Naive B cell (primary cell): Measurements from ENCODE around the gene PIKFYVE. TPM values are rescaled to one million over a fixed set of nuclear protein-coding genes. Genes with fewer than 3 reads are reported as not detected.
A peak's percentile ranks its signal among the peaks of the same experiment; 100 is the strongest.
"Not testable (repeated sequence)": the region's sequence is repeated elsewhere in the genome, so short reads cannot be mapped to it uniquely, and the experiment has no call there.

ENCODE experiments used
- ATAC-seq, 2 donors: fragments of 150-1000 bp; cut with Tn5 transposase; 2 replicates each; pipeline ENCODE4 v1.10.0; 2021; ENCODE audit warnings: low read depth in 2 of 2, mild to moderate bottlenecking in 2 of 2, moderate library complexity in 2 of 2
- DNase-seq: peaks from one replicate; pipeline ENCODE4 v3.0.0; 2022
- H3K27ac Mint-ChIP-seq, 6 donors: one replicate each; pipeline ENCODE4 v1.8.0; 2020 to 2022; ENCODE audit warnings: mild to moderate bottlenecking in 6 of 6, mixed read lengths in 6 of 6, moderate library complexity in 5 of 6, inconsistent platforms in 2 of 6
- H3K27me3 Mint-ChIP-seq, 3 donors: one replicate each; pipeline ENCODE4 v1.8.0; 2021 to 2022; ENCODE audit warnings: mixed read lengths in 3 of 3, mild to moderate bottlenecking in 1 of 3
- H3K36me3 Mint-ChIP-seq, 2 donors: one replicate each; pipeline ENCODE4 v1.8.0; 2020 to 2022; ENCODE audit warnings: mixed read lengths in 2 of 2, inconsistent platforms in 1 of 2, mild to moderate bottlenecking in 1 of 2
- H3K4me1 Mint-ChIP-seq, 3 donors: one replicate each; pipeline ENCODE4 v1.8.0; 2020 to 2022; ENCODE audit warnings: mixed read lengths in 3 of 3, inconsistent platforms in 1 of 3, mild to moderate bottlenecking in 1 of 3, moderate library complexity in 1 of 3
- H3K4me3 Mint-ChIP-seq, 8 donors: one replicate each; pipeline ENCODE4 v1.8.0; 2020 to 2022; ENCODE audit warnings: mild to moderate bottlenecking in 8 of 8, mixed read lengths in 8 of 8, moderate library complexity in 8 of 8, inconsistent platforms in 2 of 8
- H3K9me3 Mint-ChIP-seq, 7 donors: one replicate each; pipeline ENCODE4 v1.8.0; 2020 to 2022; ENCODE audit warnings: mixed read lengths in 7 of 7, mild to moderate bottlenecking in 5 of 7, inconsistent platforms in 2 of 7, moderate library complexity in 1 of 7
- polyA plus RNA-seq, 6 donors: library from polyadenylated mRNA; unstranded; fragments of 300-500 nt; fragmentation: Illumina TruSeq; gene quantifications; one replicate each; pipeline ENCODE4 v1.2.3, GENCODE V29; 2021; ENCODE audit warnings: low read depth in 6 of 6

The PIKFYVE gene
- polyA plus RNA-seq, 6 donors from 2014 or later, result 3.6 to 16.8 (median 13.9) TPM

GRCh38 chr2:208249296-208249695, 16.8 kb upstream of the PIKFYVE start:
- Mint-ChIP-seq H3K27me3 (no peaks in the 10 kb centered on the region), H3K36me3 (peaks cover 5 to 30% of the 10 kb centered on the region in 2 donors), H3K4me1 (peaks cover 20 to 54% (median 46%) of the 10 kb centered on the region in 3 donors), H3K27ac (peak overlapping the region in 1 of 6 donors; percentile 75), H3K4me3 (no peak overlapping the region), H3K9me3 (no peaks in the 10 kb centered on the region)
- ATAC-seq (no peak), DNase-seq (no peak)

- peaks cover 8 to 26% of the 10 kb centered on the region in 2 donors for H3K36me3 Mint-ChIP-seq
- no peaks in the 10 kb centered on the region for H3K27me3 Mint-ChIP-seq
- peak overlapping the region in 7 of 8 donors; percentile 5 to 79 (median 39) for H3K4me3 Mint-ChIP-seq
- peaks cover 28 to 57% (median 52%) of the 10 kb centered on the region in 3 donors for H3K4me1 Mint-ChIP-seq
- peak overlapping the region in 5 of 6 donors; percentile 21 to 63 (median 49) for H3K27ac Mint-ChIP-seq
- DNase-seq (no peak), ATAC-seq (no peak)
- no peaks in the 10 kb centered on the region for H3K9me3 Mint-ChIP-seq
Measured at GRCh38 chr2:208250388-208250787, 15.7 kb upstream of the PIKFYVE start.

- no peaks in the 10 kb centered on the region for H3K27me3 Mint-ChIP-seq
- no peak for ATAC-seq
- peak overlapping the region in 6 of 8 donors; percentile 29 to 79 (median 48) for H3K4me3 Mint-ChIP-seq
- DNase-seq, result no peak
- H3K27ac Mint-ChIP-seq, result peak overlapping the region in 4 of 6 donors; percentile 49 to 91 (median 54)
- H3K4me1 Mint-ChIP-seq, result peaks cover 33 to 63% (median 57%) of the 10 kb centered on the region in 3 donors
- H3K36me3 Mint-ChIP-seq, result peaks cover 8 to 21% of the 10 kb centered on the region in 2 donors
- no peaks in the 10 kb centered on the region for H3K9me3 Mint-ChIP-seq
Measured at GRCh38 chr2:208251098-208251497, 15.0 kb upstream of the PIKFYVE start.

GRCh38 chr2:208252716-208253492, 13.2 kb upstream of the PIKFYVE start:
- H3K36me3 Mint-ChIP-seq, result peaks cover 8 to 15% of the 10 kb centered on the region in 2 donors
- H3K9me3 Mint-ChIP-seq, result no peaks in the 10 kb centered on the region
- peaks cover 33 to 60% (median 57%) of the 10 kb centered on the region in 3 donors for H3K4me1 Mint-ChIP-seq
- no peaks in the 10 kb centered on the region for H3K27me3 Mint-ChIP-seq
- ATAC-seq, result no peak
- DNase-seq, result no peak
- H3K4me3 Mint-ChIP-seq, result peak overlapping the region; percentile 40 to 100 (median 98)
- peak overlapping the region; percentile 28 to 99 (median 72) for H3K27ac Mint-ChIP-seq

GRCh38 chr2:208253600-208254117, 12.4 kb upstream of the PIKFYVE start:
- H3K36me3 Mint-ChIP-seq, result peaks cover 8 to 11% of the 10 kb centered on the region in 2 donors
- H3K4me3 Mint-ChIP-seq, result peak overlapping the region; percentile 95 to 100 (median 98)
- no peaks in the 10 kb centered on the region for H3K27me3 Mint-ChIP-seq
- peaks cover 33 to 60% (median 57%) of the 10 kb centered on the region in 3 donors for H3K4me1 Mint-ChIP-seq
- no peak for DNase-seq
- no peaks in the 10 kb centered on the region for H3K9me3 Mint-ChIP-seq
- ATAC-seq, result no peak
- peak overlapping the region in 5 of 6 donors; percentile 7 to 99 (median 88) for H3K27ac Mint-ChIP-seq

GRCh38 chr2:208254118-208254870, 11.8 kb upstream of the PIKFYVE start:
- DNase-seq (peak; percentile 87), ATAC-seq (peak; percentile 73 to 82)
- peak overlapping the region; percentile 95 to 100 (median 98) for H3K4me3 Mint-ChIP-seq
- H3K4me1 Mint-ChIP-seq, result peaks cover 33 to 58% (median 54%) of the 10 kb centered on the region in 3 donors
- no peaks in the 10 kb centered on the region for H3K27me3 Mint-ChIP-seq
- H3K9me3 Mint-ChIP-seq, result no peaks in the 10 kb centered on the region
- H3K36me3 Mint-ChIP-seq, result peaks cover 8% of the 10 kb centered on the region in 2 donors
- H3K27ac Mint-ChIP-seq, result peak overlapping the region; percentile 88 to 99 (median 94)

GRCh38 chr2:208254871-208255556, 11.0 kb upstream of the PIKFYVE start, which contains the start of gene IDH1:
IDH1 (minus strand) TSS chr2:208255071; CDS start chr2:208251551, 3,520 bp downstream.
- H3K27ac Mint-ChIP-seq, result peak within 1 kb of the TSS; percentile 88 to 99 (median 94)
- peaks cover 33 to 53% (median 46%) of the 10 kb centered on the region in 3 donors for H3K4me1 Mint-ChIP-seq
- H3K4me3 Mint-ChIP-seq, result peak within 1 kb of the TSS; percentile 95 to 100 (median 98)
- ATAC-seq (peak; percentile 64 to 68), DNase-seq (peak; percentile 91)
- H3K36me3 Mint-ChIP-seq, result peaks cover under 1 to 8% of the 10 kb centered on the region in 2 donors
- no peaks in the 10 kb centered on the region for H3K9me3 Mint-ChIP-seq
- H3K27me3 Mint-ChIP-seq, result no peaks in the 10 kb centered on the region

- Mint-ChIP-seq H3K4me3 (peak overlapping the region; percentile 95 to 100 (median 98)), H3K27ac (peak overlapping the region in 5 of 6 donors; percentile 27 to 99 (median 88)), H3K36me3 (peaks cover 0 to 8% of the 10 kb centered on the region in 2 donors), H3K4me1 (peaks cover 33 to 47% (median 40%) of the 10 kb centered on the region in 3 donors), H3K9me3 (no peaks in the 10 kb centered on the region), H3K27me3 (no peaks in the 10 kb centered on the region)
- ATAC-seq (no peak), DNase-seq (no peak)
Measured at GRCh38 chr2:208255557-208256106, 10.4 kb upstream of the PIKFYVE start.

- Mint-ChIP-seq H3K9me3 (no peaks in the 10 kb centered on the region), H3K4me1 (peaks cover 29 to 40% (median 34%) of the 10 kb centered on the region in 3 donors), H3K27ac (peak overlapping the region in 1 of 6 donors; percentile 27), H3K4me3 (peak overlapping the region in 6 of 8 donors; percentile 95 to 100 (median 98)), H3K36me3 (peaks cover 0 to 8% of the 10 kb centered on the region in 2 donors), H3K27me3 (no peaks in the 10 kb centered on the region)
- ATAC-seq (no peak), DNase-seq (no peak)
Measured at GRCh38 chr2:208256192-208256782, 9.8 kb upstream of the PIKFYVE start.

GRCh38 chr2:208256849-208257813, 8.9 kb upstream of the PIKFYVE start:
- H3K4me1 Mint-ChIP-seq, result peaks cover 24 to 33% (median 30%) of the 10 kb centered on the region in 3 donors
- peak overlapping the region in 6 of 8 donors; percentile 4 to 95 (median 26) for H3K4me3 Mint-ChIP-seq
- H3K27ac Mint-ChIP-seq, result peak overlapping the region in 1 of 6 donors; percentile 27
- not testable (repeated sequence) for H3K9me3 Mint-ChIP-seq, DNase-seq, H3K27me3 Mint-ChIP-seq, ATAC-seq, H3K36me3 Mint-ChIP-seq

- Mint-ChIP-seq H3K36me3 (no peaks in the 10 kb centered on the region), H3K4me3 (peak overlapping the region; percentile 92 to 99 (median 98)), H3K9me3 (no peaks in the 10 kb centered on the region), H3K27me3 (no peaks in the 10 kb centered on the region), H3K4me1 (peaks cover 41 to 55% (median 49%) of the 10 kb centered on the region in 3 donors), H3K27ac (peak overlapping the region; percentile 95 to 99 (median 99))
- peak; percentile 41 to 68 for ATAC-seq
- DNase-seq, result peak; percentile 75
Measured at GRCh38 chr2:208265371-208265800, 669 bp upstream of the PIKFYVE start.
